DMS 273 (cell line): ENCODE data around the gene BORA.
"Not testable (repeated sequence)": the region's sequence is repeated elsewhere in the genome, so short reads cannot be mapped to it uniquely, and the experiment has no call there.

Experiments used
- DNase-seq: peaks from one replicate; lab custom pipeline; 2025; ENCODE audit not compliant: unreplicated experiment; lab: John Stamatoyannopoulos, UW

The BORA gene

DNA sequence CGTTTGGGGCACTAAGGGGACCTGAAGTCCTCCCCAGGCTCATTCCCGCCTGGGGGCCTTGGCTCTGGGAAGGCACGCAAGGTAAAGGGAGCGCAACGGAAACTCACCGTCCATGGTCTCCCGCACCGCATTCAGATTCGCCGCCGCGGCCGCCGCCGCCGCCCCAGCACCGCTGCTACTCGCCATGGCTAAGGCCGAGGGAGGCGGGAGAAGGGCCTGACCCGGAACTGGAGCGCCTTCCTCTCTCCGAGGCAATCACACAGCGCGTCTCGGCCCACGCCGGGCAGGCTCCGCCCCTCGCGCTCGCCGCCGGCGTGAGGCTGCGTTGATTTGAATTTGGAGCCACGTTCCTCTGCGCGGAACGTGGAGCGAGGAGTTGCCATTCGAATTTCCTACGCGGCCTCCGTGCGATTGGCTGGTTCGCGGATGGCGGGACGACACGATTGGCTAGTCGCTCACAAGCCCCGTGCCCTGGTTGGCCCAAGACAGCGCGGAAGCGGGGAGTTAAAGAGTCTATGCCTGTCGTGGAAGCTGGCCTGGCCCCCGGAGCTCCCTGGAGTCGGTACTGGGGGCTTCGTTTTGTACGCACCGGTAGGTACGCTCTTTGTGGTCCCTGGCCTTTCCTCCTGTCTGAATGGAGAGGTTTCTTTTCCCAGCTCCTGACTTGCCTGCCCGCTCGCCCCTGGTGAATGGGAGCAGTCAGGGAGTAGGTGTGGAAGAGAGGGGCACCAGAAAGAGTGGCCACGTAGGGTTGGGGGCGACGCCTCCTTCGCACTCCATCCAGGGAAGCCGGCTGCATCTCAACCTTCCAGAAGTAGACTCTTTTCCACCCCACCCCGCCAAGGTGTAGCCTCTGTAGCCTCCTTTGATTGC lies at the start of gene BORA, which contains the start of gene MZT1:
BORA (plus strand) TSS at position 507 of the 873 bp plus-strand sequence. CDS start 1,018 bp downstream, outside the sequence.
MZT1 (minus strand) TSS at position 213 of the 873 bp plus-strand sequence; CDS start at position 186, 27 bp downstream.
- DNase-seq, result peak; percentile 97

DNA sequence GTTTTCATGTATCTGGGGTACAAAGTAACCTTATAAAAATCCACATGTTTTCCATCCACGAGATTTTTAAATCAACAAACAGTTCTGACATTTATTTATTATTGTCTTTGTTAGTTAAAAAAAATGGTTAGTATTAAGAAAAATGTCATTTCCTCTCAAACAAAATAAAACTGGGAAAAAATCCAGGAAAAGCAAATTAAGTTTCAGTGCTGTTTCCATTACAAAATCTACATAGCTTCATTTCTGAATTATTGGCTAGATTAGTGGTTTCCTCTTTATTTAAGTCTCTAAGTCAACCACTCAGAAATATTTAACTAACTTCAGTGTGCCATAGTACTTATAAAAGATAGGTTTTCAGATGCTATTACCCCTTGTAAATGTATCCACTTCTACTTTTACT lies 49.4 kb upstream of the BORA start:
- no peak for DNase-seq

DNA sequence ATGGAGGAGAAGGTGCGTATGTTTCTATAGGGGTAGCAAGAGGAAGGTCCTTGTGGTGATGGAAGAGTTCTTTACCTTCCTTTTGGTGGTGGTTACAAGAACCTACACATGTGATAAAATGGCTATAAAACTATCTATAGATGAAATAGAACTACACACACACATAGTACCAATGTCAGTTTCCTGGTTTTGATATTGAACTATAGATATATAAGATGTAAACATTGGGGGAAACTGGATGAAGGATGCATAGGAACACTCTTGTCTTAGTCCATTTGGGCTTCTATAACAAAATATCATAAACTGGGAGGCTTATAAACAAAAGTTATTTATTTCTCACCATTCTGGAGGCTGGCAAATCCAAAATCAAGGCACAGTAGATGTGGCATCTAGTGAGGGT lies 47.4 kb upstream of the BORA start:
- no peak for DNase-seq

GRCh38 chr13:72686766-72687165 lies 41.0 kb upstream of the BORA start:
- DNase-seq, result no peak

DNA sequence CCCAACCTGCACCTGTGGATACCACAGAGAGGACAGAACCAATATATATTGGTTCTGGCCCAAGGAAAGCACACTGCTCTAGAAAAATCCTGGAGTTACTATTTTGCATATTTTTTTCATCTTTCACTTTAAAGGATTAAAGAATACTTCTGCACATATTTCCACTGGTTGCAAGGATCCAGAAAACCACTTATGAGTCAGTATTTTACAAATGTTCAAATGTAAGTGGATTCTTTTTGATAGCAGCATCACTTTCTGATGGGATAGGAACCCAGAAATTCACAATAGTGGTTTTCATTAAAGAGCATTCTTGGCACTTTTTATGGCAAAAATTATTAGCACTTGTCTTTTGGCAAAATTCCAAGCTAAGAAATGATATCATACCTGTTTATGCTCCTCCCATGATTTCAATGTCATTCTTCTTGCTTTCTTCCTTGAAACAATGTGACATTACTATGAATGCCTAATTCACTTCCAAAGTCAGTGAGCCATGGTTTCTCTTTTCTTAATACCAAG lies 38.5 kb upstream of the BORA start:
- DNase-seq, result no peak

GRCh38 chr13:72692884-72693514 lies 34.7 kb upstream of the BORA start:
- no peak for DNase-seq

DNA sequence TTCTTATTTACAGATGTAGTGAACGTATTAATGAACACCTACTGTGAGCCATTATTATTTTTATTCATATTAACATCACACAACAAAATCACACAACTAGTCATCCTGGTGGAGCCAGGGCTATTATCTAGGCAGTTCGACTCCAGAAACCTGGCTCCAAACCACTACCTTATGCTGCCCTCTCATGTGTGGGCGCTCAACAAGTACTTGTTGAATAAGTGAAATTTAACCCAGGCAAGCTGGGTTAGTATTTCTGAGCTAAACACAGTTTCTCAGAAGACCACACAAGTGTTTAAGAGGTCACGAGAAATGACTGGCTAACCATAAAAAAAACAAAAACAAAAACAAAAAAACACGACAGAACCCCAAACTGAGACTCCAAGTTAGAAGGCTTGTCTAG lies 33.9 kb upstream of the BORA start:
- no peak for DNase-seq

DNA sequence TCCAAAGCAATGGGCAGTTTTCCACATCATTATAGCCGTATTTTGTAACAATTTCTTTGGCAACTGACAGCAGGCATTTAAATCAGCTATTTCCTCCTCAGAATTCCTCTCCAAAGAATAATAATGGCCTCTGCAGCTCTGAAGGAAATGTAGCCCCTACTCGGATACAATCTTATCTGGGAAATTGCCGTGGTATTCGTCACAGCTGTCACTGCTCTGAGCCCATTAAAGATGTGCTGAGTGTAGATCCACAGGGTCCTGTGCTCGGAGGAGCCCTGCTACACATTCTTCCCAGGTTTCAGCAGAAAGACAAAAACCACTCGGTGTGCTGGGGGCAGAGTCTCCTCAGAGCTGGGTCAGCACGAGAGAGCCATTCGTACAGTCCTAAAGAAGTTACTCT lies 33.4 kb upstream of the BORA start:
- no peak for DNase-seq

- peak; percentile 40 for DNase-seq
Measured at GRCh38 chr13:72696579-72696978, 31.1 kb upstream of the BORA start.

GRCh38 chr13:72698164-72698563 lies 29.6 kb upstream of the BORA start:
- DNase-seq, result no peak

- DNase-seq, result no peak
Measured at GRCh38 chr13:72700509-72700908, 27.2 kb upstream of the BORA start.

DNA sequence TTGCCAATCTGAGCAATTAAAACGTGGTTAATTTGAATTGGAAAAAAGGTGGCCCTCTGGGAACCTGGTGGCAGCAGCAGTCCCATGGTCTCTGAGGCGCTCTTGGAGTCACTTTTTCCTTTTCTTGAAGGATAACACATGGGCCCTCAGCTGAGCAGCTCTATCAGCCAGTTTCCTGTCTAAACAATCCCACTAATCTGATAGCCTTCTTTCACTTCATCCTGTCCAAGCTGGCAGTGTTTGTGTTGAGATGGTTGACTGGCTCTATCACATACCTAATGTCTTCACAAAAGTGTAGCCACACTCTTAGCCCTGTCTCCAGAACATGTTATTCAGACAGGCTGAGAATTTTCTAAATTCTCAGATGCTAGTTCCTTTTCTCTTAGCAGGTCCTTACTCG lies 10.9 kb upstream of the BORA start:
- DNase-seq, result no peak

- not testable (repeated sequence) for DNase-seq
Measured at GRCh38 chr13:72726185-72726584, 1.5 kb upstream of the BORA start.

GRCh38 chr13:72726726-72727416 lies 852 bp upstream of the BORA start:
- peak; percentile 64 for DNase-seq

DNA sequence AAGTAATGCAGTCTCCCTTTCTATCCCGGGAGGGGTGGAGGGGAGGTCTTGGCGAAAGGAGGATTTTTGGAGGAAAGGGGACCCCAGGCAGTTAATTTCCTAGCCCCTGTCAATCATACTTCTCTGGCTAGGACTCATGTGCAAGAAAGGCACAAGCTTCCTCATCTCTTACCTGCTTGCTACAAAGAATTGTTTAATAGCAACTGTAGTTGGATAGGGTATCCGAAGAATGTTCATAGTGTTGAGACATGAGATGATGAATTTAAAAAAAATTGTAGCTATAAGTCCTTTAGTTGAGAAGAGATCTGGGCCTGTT lies 525 bp downstream of the BORA start:
- no peak for DNase-seq

DNA sequence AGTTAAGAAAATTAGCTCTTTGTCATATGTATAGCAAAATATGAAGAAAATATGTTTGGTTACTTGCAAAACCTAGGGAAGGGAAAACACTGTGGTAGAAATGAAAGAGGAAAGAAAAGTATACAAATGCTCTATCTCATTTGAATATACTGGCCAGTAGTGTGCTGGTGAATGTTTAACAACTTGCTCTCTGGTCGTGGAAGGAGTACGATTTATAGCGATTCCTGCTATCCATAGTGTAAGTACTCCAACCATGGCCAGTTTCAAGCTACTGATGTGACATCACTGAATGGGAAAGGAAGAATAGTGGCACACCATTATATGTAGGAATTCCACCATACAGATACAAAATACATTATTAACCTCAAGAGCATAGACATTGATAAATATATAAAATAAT lies 9.3 kb downstream of the BORA start:
- no peak for DNase-seq

DNA sequence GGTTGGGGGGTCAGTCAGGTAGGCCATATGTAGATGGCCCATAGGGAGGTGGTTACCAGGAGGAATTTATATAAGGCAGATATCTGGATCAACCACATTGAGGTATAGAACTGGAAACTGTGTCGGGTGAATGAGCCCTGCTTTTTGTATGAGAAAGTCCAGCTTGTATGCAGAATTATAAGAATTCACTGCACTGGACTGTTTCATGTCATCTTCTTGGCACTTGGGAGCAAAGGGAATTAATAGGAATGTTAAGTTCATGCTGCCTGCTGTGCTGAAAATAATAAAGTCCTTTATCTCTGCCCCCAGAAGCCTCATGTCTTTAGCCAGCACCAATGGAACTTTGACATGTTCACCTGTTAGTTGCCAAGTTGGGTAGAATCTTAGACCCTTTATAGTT lies 12.3 kb downstream of the BORA start:
- DNase-seq, result no peak

GRCh38 chr13:72745260-72745659 lies 17.5 kb downstream of the BORA start:
- no peak for DNase-seq

GRCh38 chr13:72751220-72751619 lies 23.5 kb downstream of the BORA start:
- DNase-seq, result no peak

DNA sequence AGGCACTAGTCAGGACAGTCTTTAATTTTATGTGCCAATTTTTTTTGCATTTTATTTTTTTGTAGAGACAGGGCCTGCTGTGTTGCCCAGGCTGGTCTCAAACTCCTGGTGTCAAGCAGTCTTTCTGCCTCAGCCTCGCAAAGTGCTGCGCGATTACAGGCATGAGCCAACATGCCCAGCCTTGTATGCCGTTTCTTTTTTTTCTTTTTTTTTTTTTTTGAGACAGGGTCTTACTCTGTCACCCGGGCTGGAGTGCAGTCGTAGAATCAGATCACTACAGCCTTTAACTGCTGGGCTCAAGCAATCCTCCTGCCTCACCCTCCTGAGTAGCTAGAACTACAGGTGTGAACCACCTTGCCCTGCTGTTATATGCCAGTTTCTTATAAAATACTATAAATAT lies 26.4 kb downstream of the BORA start:
- no peak for DNase-seq

DNA sequence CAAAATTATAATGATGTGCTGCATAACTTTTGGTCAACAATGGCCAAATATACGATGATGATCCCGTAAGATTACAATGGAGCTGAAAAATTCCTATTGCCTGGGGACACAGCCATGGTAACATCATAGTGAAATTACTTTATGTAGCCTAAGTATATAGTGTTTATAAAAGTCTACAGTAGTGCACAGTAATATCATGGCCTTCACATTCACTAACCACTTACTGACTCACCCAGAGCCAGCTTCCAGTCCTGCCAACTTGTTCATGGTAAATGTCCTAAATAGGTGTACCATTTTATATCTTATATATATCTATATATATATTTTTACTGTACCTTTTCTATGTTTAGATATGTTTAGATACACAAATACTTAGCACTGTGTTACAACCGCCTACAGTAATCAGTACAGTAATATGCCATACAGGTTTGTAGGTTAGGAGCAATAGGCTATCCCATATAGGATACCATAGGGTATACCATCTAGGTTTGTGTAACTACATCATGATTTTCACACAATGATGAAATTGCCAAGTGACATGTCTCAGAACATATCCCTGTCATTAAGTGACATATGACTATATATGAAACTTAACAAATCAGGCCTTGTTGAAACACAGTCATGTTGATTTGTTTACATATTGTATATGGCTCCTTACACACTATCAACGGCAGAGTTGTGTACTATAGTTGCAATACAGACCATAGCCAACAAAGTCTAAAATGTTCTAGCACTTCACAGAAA lies 30.2 kb downstream of the BORA start:
- no peak for DNase-seq
